GM19035 (cell line): Measurements from ENCODE around the gene VPS18.

Experiments used
- ATAC-seq: cut with Tn5 transposase; IDR thresholded peaks from one replicate; pipeline ENCODE4 v1.9.1; 2021; ENCODE audit not compliant: unreplicated experiment

The VPS18 gene

DNA sequence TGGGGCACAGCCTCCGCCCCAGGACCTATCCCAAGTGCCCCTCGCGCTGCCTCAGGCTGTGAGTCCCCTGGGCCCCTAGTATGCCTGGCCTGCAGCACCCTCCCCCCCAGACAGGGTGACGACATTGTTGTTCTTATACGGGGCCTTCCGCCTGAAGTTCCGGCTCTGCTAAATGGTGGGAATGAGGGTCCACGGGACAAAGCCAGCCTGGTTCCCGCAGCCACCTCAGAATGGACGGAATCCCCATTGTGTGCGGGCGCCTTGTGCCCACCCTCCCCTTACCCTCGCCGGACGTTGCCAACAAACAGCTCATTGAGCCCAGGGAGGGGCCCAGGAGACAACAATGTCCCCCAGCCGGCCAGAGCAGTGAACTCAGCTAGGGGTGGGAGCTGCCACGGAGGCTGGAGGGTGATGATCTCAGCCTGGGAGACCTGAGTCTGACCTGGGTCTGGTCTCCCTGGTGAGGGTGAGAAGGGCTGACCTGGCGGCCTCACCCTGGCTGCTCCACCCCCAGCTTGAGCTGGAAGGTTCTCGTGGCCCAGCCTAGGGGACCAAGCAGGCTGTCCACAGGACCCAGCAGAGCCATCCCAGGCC is 24.6 kb downstream of the VPS18 start:
- no peak for ATAC-seq

- no peak for ATAC-seq
Measured at GRCh38 chr15:40921949-40922607, 27.8 kb downstream of the VPS18 start.

DNA sequence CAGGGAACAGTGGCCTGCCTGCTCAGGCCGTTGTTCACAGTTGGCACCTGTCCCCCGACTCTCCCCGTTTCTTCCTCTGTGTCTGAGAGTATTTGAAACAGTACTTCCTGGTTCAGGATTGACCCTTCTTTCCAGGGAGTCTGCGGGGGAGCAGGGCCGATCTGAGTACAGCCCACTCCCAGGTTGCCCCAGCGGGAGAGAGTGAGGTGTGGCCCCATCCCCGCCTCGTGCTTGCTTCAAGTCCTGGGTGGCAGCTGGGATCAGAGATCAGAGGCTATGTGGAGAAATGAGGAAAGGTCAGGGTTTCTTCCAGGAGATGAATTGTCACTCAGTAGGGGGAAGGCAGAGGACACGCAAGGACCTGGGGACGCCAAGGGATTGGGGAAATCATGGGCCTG is 28.4 kb downstream of the VPS18 start:
- no peak for ATAC-seq

- ATAC-seq: no peak
Measured at GRCh38 chr15:40923551-40923950, 29.3 kb downstream of the VPS18 start.

DNA sequence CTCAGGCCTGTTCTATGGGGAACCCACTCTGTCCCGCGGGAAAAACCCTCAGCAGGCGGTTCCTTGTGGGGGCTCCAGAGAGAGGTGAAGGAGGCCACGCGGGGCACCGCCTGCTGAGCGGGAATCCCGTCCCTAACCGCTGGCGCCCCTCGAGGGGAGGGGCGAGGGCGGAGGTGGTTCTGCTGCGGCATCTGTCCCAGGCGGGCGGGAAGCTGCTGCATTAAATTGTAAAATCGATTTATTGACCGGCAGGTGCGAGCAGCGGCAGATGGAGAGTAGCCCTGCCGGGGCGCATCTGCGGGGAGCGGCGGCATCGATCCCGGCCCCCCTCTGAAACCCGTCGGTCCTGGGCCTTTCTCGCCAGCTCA is 31.2 kb downstream of the VPS18 start:
- ATAC-seq: no peak

DNA sequence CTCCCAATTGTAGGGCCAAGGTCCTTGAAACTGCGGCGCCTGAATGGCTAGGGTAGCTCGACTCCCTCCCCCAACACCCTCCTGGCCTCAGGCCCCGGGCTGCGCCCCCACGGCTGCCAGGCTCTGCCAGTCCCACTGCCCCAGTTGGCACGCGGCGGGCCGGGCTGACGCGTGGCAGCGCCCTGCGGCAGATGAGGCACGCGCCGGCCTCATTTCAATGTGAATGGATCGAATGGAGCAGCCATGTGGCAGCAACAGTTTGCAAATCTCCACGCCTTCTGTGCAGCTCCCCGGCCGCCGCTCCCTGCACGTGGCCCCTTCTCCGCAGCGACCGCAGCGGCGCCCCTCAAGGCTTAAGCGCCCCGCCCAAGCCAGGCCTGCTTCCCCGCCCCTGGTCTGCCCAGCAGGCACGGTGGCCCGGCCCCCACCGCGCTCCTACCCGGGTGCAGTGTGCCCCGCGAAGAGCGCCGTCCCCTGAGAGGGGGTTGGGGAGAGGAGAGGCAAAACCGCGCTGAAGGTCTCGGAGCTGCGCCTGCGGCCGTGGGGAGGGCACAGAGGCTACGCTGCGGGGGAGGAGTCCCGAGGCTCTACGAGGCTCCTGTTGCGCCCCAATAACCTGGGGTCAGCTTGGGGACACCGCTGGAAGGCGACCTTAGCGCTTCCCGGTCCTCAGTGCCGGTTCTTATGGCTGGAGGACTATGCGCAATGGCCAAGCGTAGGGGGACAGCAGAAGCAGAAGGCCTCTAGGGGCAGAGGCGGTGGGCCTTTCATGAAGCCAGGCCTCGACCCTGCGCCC is 31.8 kb downstream of the VPS18 start:
- no peak for ATAC-seq

DNA sequence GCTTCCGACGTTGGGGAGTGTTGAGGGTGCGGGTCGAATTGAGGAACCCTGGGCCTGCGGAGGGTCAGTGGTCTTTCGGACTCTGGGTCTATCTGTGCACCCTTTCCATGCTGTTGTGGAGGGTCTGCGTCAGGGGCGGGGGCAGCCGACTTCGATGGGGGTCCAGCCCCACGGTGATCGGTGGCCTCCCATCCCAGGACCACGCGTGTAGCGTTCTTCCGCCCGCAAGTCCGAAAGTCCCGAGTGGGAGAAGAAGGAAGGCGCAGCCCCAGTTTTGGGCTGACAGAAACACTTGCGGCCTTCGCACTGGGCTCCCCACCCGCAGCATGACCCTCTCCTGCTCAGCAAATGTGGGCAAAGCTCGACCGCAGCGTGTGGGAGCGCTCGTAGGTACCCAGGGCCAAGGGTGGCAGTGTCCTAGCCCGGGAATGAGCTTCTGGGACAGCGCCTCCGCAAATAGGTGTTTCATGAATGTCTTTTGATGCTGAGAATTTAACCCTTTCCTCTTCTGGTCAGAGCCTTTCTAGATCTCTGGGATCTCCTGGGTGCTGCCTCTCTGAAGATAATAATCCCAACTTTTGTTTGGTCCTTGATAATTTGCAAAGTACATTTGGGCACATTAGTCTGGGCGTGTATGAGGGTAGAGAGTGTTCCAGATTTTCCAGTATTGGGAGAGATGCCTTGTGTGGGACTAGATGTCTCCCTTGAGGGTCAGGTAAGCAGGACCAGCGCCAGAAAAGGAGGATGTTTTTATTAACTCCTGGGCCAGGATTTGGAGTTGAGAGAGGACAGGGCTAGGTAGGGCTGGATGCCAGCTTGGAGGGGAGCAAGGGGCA is 32.6 kb downstream of the VPS18 start:
- ATAC-seq: no peak

DNA sequence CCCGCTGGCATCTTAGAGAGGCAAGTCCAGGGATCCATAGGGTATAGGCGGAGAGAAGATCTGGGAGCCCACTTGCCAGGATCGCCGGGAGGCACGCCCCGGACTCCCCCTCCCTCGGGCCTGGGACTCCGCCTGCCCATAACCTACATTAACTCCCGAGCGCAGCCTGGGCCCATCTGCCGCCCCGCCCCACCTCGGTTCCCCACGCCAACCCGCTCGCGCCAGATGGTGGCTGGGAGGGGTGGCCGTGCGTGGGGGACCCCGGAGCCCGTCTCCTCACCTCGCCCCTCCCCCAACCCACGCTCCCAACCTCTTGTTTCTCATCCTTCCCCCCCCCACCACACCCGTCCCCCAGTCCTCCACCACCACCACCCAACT is 33.2 kb downstream of the VPS18 start:
- ATAC-seq: no peak

DNA sequence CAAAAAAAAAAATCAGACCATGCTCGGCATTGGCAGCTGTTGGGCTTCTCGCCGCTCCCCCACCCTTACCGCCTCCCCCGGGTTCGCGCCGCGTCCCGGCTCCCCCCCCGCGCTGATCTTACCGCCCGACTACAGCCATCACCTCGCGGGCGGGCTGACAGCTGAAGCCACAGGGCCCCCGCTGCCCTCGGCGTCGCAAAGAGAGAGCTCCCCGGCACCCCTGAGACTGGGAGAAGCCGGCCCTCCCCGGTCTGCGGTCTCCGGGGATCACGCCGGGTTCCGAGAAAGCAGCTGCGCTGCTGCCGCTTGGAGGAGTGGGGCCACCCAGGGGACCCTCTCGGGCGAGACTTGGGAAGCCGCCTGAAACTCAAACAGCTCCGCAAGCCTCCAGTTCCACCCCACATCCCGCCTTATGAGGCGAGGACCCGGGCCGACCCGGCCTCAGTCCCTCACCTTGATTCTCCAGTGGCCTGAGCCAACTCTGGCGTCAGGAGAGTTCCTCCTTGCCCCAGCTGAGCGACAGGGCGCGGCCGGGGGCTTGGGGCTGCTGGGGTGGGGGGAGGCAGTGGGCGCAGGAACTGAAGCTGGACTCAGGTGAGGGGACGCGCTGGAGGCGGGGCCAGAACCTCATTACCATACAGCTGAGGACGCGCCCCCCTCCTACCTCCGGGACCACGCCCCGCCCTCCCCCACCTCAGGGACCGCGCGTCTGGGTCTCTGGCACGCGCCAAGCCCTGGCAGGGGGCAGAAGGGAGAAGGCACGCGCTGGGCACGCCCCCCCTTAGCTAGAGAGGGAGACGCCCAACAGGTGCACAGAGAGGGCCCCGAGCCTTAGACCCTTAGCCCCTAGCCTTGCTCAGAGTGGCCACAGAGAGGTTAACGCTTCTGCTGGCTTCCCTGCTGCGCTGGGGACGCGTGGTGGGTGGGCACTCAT is 33.9 kb downstream of the VPS18 start:
- no peak for ATAC-seq

DNA sequence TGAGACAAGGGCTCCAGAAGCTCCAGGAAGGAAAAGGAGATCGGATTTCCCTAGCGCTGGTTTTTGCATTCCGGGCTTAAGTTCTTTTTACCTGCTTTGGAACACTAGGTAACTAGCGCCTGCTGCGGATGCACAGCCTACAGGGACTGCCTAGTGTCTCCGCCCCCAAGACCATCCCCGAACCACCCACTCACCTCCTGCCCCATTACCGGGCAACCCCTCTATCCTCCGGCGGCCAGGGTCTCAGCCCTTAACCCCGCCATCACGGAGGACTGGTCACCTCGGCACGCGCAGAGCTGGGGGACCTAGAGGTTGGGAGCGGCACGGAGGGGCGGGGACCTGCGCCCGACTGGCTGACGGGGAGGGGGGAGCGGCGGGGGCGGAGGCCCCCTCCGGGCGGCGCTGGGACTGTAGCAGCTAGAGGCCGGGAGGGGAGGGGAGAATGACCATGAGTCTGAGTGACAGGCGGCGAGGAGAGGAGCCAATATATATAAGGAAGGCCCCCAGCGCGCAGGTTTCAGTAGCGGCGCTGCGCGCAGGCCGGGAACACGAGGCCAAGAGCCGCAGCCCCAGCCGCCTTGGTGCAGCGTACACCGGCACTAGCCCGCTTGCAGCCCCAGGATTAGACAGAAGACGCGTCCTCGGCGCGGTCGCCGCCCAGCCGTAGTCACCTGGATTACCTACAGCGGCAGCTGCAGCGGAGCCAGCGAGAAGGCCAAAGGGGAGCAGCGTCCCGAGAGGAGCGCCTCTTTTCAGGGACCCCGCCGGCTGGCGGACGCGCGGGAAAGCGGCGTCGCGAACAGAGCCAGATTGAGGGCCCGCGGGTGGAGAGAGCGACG is 34.8 kb downstream of the VPS18 start, which contains the start of gene DLL4:
TSS of gene DLL4 (plus strand) at position 520 of the 839 bp plus-strand sequence. CDS start 329 bp downstream, outside the sequence.
- ATAC-seq: no peak

GRCh38 chr15:40929660-40930429 is 35.6 kb downstream of the VPS18 start:
- no peak for ATAC-seq

DNA sequence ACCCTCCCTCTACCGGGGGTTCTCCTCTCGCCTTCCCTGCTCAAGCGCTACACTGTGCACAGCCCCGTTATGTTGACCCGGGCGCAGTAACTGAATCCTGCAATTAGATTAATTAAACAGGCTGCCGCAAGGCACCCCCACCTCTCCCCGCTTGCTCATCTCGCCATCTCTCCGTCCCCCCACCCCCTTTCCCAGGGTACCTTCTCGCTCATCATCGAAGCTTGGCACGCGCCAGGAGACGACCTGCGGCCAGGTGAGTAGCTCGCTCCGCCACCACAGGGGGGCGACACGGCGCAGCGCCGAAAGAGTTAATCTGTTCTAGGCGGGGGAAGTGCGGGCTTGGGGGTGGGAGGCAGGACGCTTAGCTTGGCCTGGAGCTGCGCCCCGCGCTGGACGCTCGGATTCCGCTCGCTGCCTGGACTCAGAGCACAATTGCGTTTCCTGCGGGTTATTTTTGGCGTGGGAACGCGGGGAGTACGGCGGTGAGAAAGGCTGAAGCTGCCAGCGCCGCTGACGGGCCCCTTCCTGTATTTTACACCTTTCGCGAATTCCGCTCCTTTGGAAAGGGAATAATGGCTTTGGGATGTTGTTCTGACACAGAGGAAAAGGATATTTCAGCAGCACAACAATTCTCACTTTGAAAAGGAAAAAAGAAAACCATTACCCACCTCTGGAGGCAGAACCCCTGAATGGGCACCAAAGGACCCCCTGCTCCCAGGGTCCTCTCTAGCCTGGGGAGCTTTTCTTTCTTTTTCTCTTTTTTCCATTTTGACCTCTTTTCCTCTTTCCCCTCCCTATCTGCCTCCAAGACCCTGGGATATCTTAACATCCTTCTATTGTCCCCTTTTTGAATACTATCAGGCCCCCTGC is 36.4 kb downstream of the VPS18 start:
- no peak for ATAC-seq

GRCh38 chr15:40931300-40932142 is 37.3 kb downstream of the VPS18 start:
- no peak for ATAC-seq

DNA sequence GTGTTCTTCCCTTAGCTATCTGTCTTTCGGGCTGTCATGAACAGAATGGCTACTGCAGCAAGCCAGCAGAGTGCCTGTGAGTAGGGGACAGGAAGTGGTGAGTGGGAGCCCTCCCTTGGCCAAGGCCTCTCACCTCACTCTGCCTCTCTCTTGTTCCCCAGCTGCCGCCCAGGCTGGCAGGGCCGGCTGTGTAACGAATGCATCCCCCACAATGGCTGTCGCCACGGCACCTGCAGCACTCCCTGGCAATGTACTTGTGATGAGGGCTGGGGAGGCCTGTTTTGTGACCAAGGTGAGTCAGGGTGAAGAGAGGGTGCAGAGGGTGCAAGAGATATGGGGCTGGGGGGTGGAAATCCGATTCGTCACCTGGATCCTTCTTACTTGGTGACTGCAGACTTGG is 37.9 kb downstream of the VPS18 start:
- no peak for ATAC-seq

DNA sequence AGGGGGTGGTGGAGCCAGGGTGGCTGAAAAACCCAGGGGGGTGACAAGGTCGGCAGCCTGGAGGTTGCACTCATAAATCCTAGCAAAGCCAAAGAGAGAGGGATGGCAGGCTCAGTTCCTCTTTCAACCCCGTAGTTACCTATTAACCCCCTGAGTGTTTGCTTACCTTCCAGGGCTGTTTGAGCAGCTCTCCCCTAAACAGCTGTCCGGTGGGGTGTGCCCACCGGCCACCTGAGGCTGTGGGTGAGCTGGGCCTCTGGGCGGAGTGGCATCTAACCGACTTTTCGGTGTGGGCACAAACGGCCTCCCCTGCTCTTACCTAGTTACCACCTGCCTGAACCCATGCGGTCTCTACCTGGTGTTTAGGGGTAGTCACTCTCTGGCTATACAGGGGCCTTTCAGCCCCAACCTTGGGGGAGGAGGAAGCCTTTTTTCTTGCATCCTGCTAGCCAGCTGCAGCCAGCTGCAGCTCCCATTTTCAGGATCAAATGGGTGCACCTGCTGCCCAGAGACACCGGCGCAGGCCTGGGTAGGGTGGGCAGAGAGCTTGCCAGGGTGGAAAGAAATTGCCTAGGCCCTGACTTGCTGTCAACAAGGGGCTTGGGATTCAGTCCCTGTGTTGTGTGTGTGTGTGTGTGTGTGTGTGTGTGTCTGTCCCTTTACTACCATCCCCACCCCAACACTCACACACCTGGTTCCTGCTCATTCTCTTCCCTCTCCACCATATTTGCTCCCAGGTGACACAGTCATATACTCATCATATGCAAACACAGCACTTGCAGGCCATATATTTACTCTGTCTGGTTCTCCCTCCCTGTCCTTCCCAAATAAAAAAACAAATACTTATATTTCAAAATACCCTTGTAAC is 38.6 kb downstream of the VPS18 start:
- ATAC-seq: no peak

DNA sequence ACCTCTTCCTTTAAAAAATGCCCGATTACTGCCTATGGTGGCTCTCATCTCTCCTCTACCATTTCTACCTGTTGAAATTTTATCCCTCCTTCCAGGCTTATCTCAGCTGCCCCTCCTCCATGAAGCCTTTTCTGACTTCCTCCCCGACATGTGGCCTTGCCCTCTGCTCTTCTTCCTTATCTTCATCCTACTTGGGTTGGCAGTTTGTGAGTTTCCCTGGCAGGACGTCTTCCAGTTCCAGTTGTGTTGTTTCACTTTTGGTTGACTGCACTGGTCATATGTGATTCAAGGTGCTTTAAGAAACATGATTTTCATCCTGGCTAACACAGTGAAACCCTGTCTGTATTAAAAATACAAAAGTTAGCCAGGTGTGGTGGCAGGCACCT is 39.3 kb downstream of the VPS18 start:
- ATAC-seq: no peak
